Measurements from ENCODE around the gene RGSL1. TPM values are rescaled to one million over a fixed set of nuclear protein-coding genes. Genes with fewer than 3 reads are reported as not detected.

RGSL1 gene
- total RNA-seq, 2 experiments from 2014 or later: not detected

GRCh38 chr1:182484531-182485257 is 34.7 kb downstream of the RGSL1 start:
- H3K4me1 ChIP-seq (ENCODE audit: insufficient read depth, low read length, poor library complexity, severe bottlenecking): peaks cover 23% of the 10 kb centered on the region
- H3K4me3 ChIP-seq (ENCODE audit: low read depth, low read length, poor library complexity, severe bottlenecking): no peak overlapping the region
- intact Hi-C loops (cut with micrococcal nuclease; ENCODE audit: unreplicated experiment): no loop called here
- BruUV-seq (replicated peaks): no TSS peak
- H3K9me2 ChIP-seq (ENCODE audit: insufficient read depth, low read length): no peaks in the 10 kb centered on the region
- no peaks in the 10 kb centered on the region for H3K79me2 ChIP-seq (ENCODE audit: insufficient read depth, low read depth, low read length)
- no peaks in the 10 kb centered on the region for H4K20me1 ChIP-seq (ENCODE audit: insufficient read depth, low read length)
- H3K27ac ChIP-seq (ENCODE audit: low read depth, low read length, poor library complexity, severe bottlenecking): peak overlapping the region; percentile 39
- ChIA-PET CTCF (ENCODE audit: unreplicated experiment) (interaction anchor here (0.6 to 1.1 kb wide), 7 partner anchors 9 to 878 kb away, joined by 3 to 4 read pairs (median 3); partner anchors contain the start of gene RNASEL), POLR2A (interaction anchor here (0.5 to 2.3 kb wide), 14 partner anchors 8 to 1103 kb away, joined by 3 to 11 read pairs (median 3); partner anchors contain the start of gene RNASEL)
- H3K9me3 ChIP-seq (ENCODE audit: low read length): peaks cover 13% of the 10 kb centered on the region; the same call in 1 of the 2 replicates
- peak overlapping the region; percentile 47; the same call in 1 of the 2 replicates for H2AFZ ChIP-seq (ENCODE audit: low read length)
- no peaks in the 10 kb centered on the region for H3K36me3 ChIP-seq (ENCODE audit: insufficient read depth, low read length)
- peak; percentile 90 for DNase-seq (ENCODE audit: low spot score)
- TF ChIP-seq CTCF (conservative IDR thresholded peaks at IDR 0.05; ENCODE audit: low read length) (peak; percentile 81), EZH2phosphoT487 (IDR thresholded peaks at IDR 0.05; ENCODE audit: borderline replicate concordance, low read depth, low read length) (no peak)
- peak overlapping the region; percentile 47 for H3K4me2 ChIP-seq (ENCODE audit: low read length)

- Histone ChIP-seq H3K79me2 (ENCODE audit: insufficient read depth, low read depth, low read length) (no peaks in the 10 kb centered on the region), H3K9me2 (ENCODE audit: insufficient read depth, low read length) (no peaks in the 10 kb centered on the region), H3K4me2 (ENCODE audit: low read length) (no peak overlapping the region), H3K27ac (ENCODE audit: low read depth, low read length, poor library complexity, severe bottlenecking) (no peak overlapping the region), H3K36me3 (ENCODE audit: insufficient read depth, low read length) (no peaks in the 10 kb centered on the region), H3K4me3 (ENCODE audit: low read depth, low read length, poor library complexity, severe bottlenecking) (no peak overlapping the region), H3K4me1 (ENCODE audit: insufficient read depth, low read length, poor library complexity, severe bottlenecking) (peaks cover 23% of the 10 kb centered on the region), H3K9me3 (ENCODE audit: low read length) (peaks cover 12% of the 10 kb centered on the region; the same call in 1 of the 2 replicates), H4K20me1 (ENCODE audit: insufficient read depth, low read length) (no peaks in the 10 kb centered on the region), H2AFZ (ENCODE audit: low read length) (peak overlapping the region; percentile 47; the same call in 1 of the 2 replicates)
- TF ChIP-seq CTCF (conservative IDR thresholded peaks at IDR 0.05; ENCODE audit: low read length) (no peak), EZH2phosphoT487 (IDR thresholded peaks at IDR 0.05; ENCODE audit: borderline replicate concordance, low read depth, low read length) (no peak)
- POLR2A ChIA-PET: interaction anchor here (0.9 to 2.3 kb wide), 6 partner anchors 16 to 102 kb away, joined by 3 to 11 read pairs (median 5); no protein-coding TSS in a partner anchor
- CTCF ChIA-PET (ENCODE audit: unreplicated experiment): interaction anchor here (0.6 to 0.9 kb wide), 3 partner anchors 44 to 301 kb away, joined by 3 read pairs; no protein-coding TSS in a partner anchor
- intact Hi-C loops (cut with micrococcal nuclease; ENCODE audit: unreplicated experiment): no loop called here
- DNase-seq (ENCODE audit: low spot score): no peak
- no TSS peak for BruUV-seq (replicated peaks)
Observed at GRCh38 chr1:182485861-182486260, 35.9 kb downstream of the RGSL1 start.

- Histone ChIP-seq H3K4me2 (ENCODE audit: low read length) (no peak overlapping the region), H3K27ac (ENCODE audit: low read depth, low read length, poor library complexity, severe bottlenecking) (no peak overlapping the region), H3K4me3 (ENCODE audit: low read depth, low read length, poor library complexity, severe bottlenecking) (no peak overlapping the region), H3K4me1 (ENCODE audit: insufficient read depth, low read length, poor library complexity, severe bottlenecking) (peaks cover 22% of the 10 kb centered on the region), H3K79me2 (ENCODE audit: insufficient read depth, low read depth, low read length) (no peaks in the 10 kb centered on the region), H3K36me3 (ENCODE audit: insufficient read depth, low read length) (no peaks in the 10 kb centered on the region), H2AFZ (ENCODE audit: low read length) (no peak overlapping the region), H4K20me1 (ENCODE audit: insufficient read depth, low read length) (no peaks in the 10 kb centered on the region), H3K9me2 (ENCODE audit: insufficient read depth, low read length) (no peaks in the 10 kb centered on the region), H3K9me3 (ENCODE audit: low read length) (no peaks in the 10 kb centered on the region)
- DNase-seq (ENCODE audit: low spot score): no peak
- no TSS peak for BruUV-seq (replicated peaks)
- intact Hi-C loops (cut with micrococcal nuclease; ENCODE audit: unreplicated experiment): no loop called here
- ChIA-PET POLR2A (interaction anchor here (1.3 to 1.6 kb wide), 2 partner anchors 11 to 13 kb away, joined by 3 to 5 read pairs; no protein-coding TSS in a partner anchor), CTCF (ENCODE audit: unreplicated experiment) (no interaction called here)
- no peak for TF ChIP-seq CTCF (conservative IDR thresholded peaks at IDR 0.05; ENCODE audit: low read length)
- no peak for TF ChIP-seq EZH2phosphoT487 (IDR thresholded peaks at IDR 0.05; ENCODE audit: borderline replicate concordance, low read depth, low read length)
Observed at GRCh38 chr1:182488803-182489202, 38.9 kb downstream of the RGSL1 start.

Data from OCI-LY7 (cell line).